Heart left ventricle (tissue), 13 donors: ENCODE data around the gene SMG7.

Experiments used
- POLR2A ChIP-seq, 2 donors: fragments of 450-650 bp; IDR thresholded peaks; one replicate each; pipeline ENCODE4 v1.6.1; 2017; ENCODE audit warnings: antibody characterized with exemption in 2 of 2, mild to moderate bottlenecking in 2 of 2, moderate library complexity in 2 of 2
- TF ChIP-seq, protein P1 (sequence below), 12 donors: fragments of 200-600 bp; sonication (generic) in 4 of 12; IDR thresholded peaks; one replicate each; pipeline versions ENCODE4 v1.5.0 to v1.8.0; 2018 to 2022; ENCODE audit warnings: antibody characterized with exemption in 12 of 12, mild to moderate bottlenecking in 5 of 12
- donor health status: ischemic (EF 13 %, LVEDD 7.1; RV severe dilation, severe dysfunction).
- donor health status: DM: no; HTN: yes; CAD: no.
- donor health status: DM: no; HTN: no; CAD: no.
- donor health status: ischemic (EF 25% LVEDD 6.9; RV normal size, moderate dysfunction).
- donor health status: ischemic (EF 25% LVEDD 5.7; RV mildly dilated, moderate dysfunction).
- donor health status: ischemic (EF 35%, LVEDD 5.7; RV mildly dilated, moderate dysfunction).
- donor health status: nonischemic (EF 11% LVEDD 7.7; RV severe dilation, severe dysfunction).
- donor health status: DM: yes; HTN: yes; CAD: no.
- donor health status: PGD.
- donor health status: ischemic (EF 29% LVEDD 5.4; RV normal size, mild dysfunction).
- donor health status: nonischemic (EF 23%, LVEDD 6.1; RV moderate dilation, normal function).

DNA sequence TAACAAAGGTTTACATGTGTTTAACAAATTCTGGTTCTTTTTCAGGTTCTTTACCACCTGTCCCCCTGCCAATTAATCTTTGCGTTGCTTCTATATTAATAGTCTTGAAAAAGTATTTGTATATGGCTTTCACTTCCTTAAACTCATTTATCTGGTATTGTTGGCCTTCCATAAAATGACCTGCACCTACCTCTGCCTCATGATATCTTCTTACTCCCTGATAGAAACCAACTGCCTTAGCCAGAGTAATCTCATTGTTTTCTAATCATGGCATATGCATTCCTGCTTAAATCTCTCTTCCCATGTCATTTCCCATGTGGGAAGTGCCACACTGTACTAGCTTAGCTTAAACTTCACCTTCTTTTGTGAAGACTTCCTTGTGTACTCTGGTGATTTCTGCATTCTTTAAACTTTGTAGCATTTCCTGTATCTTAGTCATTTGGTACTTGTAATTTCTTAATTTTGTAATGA, 8.7 kb downstream of the SMG7 start:
- TF ChIP-seq, protein P1, sequence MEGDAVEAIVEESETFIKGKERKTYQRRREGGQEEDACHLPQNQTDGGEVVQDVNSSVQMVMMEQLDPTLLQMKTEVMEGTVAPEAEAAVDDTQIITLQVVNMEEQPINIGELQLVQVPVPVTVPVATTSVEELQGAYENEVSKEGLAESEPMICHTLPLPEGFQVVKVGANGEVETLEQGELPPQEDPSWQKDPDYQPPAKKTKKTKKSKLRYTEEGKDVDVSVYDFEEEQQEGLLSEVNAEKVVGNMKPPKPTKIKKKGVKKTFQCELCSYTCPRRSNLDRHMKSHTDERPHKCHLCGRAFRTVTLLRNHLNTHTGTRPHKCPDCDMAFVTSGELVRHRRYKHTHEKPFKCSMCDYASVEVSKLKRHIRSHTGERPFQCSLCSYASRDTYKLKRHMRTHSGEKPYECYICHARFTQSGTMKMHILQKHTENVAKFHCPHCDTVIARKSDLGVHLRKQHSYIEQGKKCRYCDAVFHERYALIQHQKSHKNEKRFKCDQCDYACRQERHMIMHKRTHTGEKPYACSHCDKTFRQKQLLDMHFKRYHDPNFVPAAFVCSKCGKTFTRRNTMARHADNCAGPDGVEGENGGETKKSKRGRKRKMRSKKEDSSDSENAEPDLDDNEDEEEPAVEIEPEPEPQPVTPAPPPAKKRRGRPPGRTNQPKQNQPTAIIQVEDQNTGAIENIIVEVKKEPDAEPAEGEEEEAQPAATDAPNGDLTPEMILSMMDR (IDR thresholded peaks at IDR 0.05), result no peak
- no peak for TF ChIP-seq POLR2A (IDR thresholded peaks at IDR 0.05)
